SW480 (cell line): ENCODE data around the gene NECAB2.

ENCODE experiments used
- DNase-seq: peaks from one replicate; pipeline ENCODE4 v3.0.0-alpha.2; 2016; ENCODE audit warnings: low spot score

NECAB2 gene

DNA sequence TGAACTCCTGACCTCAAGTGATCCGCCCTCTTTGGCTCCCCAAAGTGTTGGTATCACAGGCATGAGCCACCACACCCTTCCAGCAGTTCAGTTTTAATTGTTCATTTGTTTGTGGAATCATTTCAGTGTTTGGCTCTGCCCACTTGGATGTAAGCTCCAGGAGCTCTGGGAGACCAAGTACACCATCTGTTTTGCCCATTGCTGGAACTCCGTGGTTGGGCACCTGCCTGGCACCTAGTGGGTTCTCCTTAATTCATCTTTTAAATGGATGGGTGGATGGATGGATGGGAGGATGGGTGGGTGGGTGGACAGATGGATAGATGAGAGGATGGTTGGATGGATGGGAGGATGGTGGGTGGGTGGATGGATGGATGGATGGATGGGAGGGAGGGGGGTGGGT is 953 bp upstream of the NECAB2 start:
- DNase-seq, result no peak

DNA sequence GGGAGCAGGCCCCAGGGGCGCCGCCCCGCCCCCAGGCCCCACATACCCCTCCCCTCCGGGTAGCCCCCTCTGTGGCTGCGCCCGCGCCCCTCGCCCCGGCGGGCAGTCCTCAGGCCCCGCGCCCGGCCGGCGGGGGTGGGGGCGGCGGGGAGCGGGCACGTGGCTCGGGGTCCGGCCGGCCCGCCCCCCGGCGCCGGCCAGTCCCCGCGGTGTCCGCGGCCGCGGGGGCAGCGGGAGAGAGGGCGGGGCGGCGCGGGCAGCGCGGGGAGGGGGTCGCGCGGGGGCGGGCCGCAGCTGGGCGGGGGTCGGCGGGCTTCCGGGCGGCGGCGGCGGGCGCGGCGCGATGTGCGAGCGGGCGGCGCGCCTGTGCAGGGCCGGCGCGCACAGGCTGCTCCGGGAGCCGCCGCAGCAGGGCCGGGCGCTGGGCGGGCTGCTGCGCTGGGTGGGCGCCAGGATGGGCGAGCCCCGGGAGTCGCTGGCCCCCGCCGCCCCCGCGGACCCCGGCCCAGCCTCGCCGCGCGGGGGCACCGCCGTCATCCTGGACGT is 335 bp downstream of the NECAB2 start:
- DNase-seq, result no peak

- no peak for DNase-seq
Measured at GRCh38 chr16:83968891-83969649, 1.0 kb downstream of the NECAB2 start.

DNA sequence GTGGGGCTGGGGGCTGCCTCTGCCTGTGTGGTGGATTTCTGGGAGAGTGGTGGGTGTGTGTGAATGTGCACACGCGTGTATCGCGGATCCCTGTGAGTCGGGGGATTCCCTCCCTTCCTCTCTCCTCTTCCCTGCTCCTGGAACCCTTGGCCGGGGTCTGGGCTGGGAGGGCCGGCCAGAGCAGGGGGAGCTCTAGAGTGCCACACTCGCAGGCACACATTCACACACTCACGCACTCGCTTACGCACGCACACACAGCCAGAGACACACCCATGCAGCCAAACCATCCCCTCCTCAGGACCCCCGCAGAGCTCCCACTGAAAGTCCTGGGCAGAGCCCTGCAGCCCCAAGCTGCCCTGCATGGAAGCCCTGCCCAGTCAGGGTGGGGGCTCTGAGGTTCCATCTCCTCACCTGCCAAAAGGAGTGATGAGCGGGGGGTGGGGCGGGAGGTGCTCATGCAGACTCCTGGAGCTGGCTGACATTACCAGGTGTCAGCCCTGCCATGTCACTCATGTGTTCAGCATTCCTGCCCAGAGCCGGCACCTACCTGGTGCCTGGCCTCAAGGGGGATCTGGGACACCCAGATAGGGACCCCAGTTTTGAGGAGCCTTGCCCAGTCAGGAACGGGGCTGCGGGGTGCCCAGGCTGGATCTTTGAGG is 1.9 kb downstream of the NECAB2 start:
- DNase-seq, result no peak

DNA sequence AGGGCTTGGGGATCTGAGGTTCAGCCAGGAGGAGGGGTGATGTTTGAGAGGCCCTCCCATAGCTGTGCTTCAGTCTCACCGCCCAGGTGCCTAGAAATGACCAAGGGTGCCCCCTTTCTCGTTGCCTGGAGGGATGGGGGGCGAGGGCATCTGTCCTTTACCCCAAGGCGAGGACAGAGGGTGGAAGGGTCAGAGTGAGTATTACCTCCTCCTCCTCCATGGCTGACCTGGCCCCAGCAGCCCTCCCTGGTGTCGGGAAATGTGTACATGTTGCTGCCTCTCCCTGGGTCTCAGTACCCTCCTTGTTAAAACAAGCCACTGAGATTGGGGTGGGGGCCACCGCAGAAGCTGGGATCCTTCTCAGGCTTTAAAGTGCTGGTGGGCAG is 2.4 kb downstream of the NECAB2 start:
- DNase-seq, result no peak

GRCh38 chr16:83971165-83972130 is 3.4 kb downstream of the NECAB2 start:
- DNase-seq, result no peak

DNA sequence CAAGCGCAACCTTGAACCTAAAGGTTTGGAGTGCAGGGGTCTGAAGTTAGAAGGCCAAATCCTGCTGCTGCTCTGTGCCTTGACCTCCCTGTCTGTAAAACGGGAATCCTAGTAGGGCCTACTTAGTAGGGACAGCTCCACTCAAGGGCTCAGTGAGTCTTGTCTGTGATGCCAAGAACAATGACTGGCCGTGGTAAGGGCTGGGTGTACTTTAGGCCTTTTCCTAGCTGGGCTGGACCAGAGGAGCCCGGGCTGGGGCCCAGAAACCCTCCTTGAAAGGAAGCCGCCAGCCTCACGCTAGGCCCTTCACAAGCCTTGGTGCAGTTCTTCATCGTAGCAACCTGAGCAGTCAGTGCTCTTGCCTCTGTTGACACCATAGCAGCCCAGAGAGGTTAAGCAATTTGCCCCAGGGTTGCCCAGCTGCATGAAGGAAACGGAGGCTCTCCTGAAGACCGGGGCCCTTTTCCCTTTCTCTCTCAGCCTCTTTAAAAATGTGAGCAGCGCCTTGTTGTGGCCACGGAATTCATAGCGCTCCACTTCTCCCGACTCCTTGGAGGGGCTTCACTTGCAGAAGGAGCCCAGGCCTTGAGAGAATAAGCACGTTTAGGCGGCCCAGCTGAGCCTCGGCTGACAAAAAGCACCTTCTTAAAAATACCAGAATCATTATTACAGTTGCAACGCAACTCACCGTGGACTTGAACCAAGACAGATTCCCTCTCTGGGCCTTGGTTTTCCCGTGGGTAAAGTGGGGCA is 4.4 kb downstream of the NECAB2 start:
- no peak for DNase-seq

GRCh38 chr16:83973077-83973476 is 5.0 kb downstream of the NECAB2 start:
- DNase-seq, result no peak

GRCh38 chr16:83973581-83974385 is 5.7 kb downstream of the NECAB2 start:
- no peak for DNase-seq

DNA sequence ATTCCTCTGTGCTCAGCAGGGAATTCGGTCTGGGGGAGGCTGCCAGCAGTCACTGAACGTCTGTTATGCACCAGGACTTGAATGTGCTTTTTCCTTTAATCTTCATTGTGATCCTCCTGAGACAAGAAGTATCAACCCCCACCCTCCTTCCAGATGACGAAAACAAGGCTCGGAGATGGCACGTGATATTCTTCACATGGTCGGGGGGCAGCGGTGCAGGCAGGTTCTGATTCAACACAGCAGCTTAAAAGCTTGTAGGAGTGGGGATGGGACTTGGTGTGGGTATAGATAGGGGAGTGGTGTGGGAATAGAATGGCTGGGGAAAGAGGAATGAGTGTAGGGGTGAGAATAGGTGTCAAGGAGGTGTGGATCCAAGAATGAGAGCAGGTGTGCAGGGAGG is 6.4 kb downstream of the NECAB2 start:
- DNase-seq, result no peak

DNA sequence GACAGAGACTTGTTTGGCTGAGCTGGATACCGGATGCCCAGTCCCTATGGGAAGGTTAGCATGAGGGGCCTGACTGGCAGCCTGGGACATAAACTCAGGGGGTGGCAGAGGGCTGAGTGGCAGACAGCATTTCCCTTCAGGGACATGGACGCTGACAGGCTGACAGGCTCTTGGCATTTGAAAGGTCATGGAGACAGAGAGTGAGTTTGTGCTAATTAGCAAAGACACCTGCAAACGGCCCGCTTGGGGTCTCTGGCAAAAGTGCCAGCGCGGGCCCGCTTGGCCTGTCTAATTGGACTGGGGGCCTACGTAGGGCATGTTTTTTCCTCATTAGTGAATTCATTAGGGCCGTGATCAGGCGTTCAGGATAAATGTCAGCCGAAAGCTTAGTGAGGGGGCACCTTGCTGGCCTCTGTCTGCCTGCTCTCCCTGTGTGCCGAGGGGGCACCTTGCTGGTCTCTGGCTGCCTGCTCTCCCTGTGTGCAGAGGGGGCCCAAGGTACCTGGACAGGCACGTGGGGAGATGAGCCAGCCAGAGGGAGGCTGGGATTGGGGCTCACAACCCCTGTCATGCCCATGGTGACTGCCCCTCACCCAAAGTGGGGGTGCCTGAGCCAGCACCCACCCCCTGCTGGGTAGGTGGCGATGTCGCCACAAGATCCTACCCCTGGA is 7.7 kb downstream of the NECAB2 start:
- DNase-seq, result no peak

DNA sequence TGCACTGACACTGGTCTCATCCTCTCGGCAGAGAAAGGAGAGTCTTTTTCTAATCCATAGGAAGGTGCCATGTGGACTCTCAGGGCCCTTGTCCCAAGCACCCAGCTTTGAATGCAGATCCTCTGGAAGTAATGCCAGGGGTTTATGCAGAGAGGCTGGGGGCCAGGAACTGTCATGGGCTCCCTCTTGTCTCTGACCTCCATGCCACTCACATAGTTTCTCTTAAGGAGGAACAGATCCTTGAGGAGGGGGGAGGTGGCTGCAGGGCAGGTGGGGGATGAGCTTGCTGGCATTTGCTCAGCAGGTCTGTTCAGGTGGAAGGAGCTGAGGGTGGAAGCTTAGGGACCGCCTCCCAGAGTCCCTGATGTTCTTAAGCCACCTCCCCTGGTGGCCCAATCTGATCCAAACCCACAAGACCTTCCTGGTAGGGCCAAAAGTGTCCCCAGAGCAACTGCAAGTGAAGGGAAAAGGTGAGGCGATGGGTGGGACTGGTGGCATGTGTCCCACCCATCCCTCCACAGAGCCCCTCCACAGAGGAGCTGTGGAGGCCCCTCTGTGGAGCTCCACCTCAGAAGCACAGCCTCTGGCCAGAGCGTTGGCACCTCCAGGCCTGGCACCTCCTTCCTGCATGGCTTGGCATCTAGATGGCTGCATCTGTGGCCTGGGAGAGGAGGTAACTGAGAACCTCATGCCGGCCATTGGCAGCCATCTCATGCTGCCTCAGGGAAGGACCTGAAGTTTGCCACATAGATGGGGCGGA is 9.2 kb downstream of the NECAB2 start:
- no peak for DNase-seq

GRCh38 chr16:83978401-83978904 is 10.4 kb downstream of the NECAB2 start:
- no peak for DNase-seq

DNA sequence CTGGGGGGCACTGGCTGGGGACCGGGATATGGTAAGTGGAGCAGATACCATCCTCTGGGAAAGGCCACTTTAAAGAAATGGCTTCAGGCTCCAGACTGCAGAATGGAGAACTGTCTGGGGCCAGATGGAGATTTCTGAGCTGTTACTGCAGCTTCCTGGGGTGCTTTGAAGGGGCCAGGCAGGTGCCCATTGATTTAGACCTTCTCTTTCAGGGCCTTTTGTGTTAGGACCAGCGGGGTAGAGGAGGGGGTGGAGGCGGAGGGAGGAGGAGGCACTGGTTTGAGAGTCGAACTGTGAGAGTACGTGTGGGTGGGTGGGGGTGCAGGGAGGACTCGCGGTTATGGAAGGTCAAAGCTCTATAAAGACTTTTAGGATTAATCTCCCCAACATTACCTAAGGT is 11.4 kb downstream of the NECAB2 start:
- DNase-seq, result no peak

GRCh38 chr16:83980794-83981193 is 12.8 kb downstream of the NECAB2 start:
- DNase-seq, result no peak

GRCh38 chr16:83981799-83982198 is 13.8 kb downstream of the NECAB2 start:
- no peak for DNase-seq

DNA sequence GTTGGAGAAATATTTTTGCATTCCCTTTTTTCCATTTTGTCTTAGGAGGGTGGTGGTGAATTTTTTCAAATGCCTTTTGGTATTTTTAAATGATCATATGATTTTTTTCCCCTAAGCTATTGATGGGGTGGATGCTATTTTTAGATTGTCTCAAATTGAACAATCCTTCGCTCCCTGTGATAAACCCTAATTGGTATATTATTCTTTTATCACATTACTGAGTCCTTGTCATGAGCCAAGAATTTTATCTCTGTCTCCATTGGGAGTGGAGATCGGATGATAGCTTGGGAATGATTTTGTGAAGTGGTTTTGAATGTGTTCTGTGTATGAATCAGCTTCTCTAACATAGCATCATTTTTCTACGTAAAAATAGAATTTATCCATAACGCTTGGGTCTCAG is 15.4 kb downstream of the NECAB2 start:
- DNase-seq, result no peak

GRCh38 chr16:83989300-83989699 is 21.3 kb downstream of the NECAB2 start:
- DNase-seq, result no peak

DNA sequence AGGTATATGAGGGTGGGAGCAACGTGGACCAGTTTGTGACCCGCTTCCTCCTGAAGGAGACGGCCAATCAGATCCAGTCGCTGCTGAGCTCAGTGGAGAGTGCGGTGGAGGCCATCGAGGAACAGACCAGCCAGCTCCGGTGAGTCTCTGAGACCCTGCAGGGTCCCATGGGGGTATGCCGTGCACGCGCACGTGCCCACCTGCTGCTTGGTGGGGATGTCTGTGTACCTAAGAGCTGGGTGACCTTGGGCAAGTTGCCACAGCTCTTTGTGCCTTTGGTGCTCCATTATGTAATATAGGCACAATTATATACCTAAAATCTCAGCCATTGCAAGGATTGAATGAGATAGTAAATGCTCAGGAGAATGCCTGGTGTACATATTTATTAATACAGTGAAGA is 22.4 kb downstream of the NECAB2 start:
- no peak for DNase-seq
